ENCODE data around the gene KRT6A. TPM values are rescaled to one million over a fixed set of nuclear protein-coding genes. Genes with fewer than 3 reads are reported as not detected.

Gene KRT6A
- total RNA-seq, 4 donors from 2014 or later, result 0.30 TPM; not detected in 3

GRCh38 chr12:52445876-52446275 lies 47.2 kb downstream of the KRT6A start:
- 52 to 65% methylated on average over 3 of the region's 3 CpGs for WGBS, 2 donors
- TF ChIP-seq POLR2A (IDR thresholded peaks at IDR 0.05) (no peak), EP300 (IDR thresholded peaks at IDR 0.05) (no peak)
- TF ChIP-seq, protein P1, sequence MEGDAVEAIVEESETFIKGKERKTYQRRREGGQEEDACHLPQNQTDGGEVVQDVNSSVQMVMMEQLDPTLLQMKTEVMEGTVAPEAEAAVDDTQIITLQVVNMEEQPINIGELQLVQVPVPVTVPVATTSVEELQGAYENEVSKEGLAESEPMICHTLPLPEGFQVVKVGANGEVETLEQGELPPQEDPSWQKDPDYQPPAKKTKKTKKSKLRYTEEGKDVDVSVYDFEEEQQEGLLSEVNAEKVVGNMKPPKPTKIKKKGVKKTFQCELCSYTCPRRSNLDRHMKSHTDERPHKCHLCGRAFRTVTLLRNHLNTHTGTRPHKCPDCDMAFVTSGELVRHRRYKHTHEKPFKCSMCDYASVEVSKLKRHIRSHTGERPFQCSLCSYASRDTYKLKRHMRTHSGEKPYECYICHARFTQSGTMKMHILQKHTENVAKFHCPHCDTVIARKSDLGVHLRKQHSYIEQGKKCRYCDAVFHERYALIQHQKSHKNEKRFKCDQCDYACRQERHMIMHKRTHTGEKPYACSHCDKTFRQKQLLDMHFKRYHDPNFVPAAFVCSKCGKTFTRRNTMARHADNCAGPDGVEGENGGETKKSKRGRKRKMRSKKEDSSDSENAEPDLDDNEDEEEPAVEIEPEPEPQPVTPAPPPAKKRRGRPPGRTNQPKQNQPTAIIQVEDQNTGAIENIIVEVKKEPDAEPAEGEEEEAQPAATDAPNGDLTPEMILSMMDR (IDR thresholded peaks at IDR 0.05), result no peak
- no peak overlapping the region for H3K27ac ChIP-seq
- DNase-seq (ENCODE audit: low spot score in 2 of 2), result no peak
- H3K9me3 ChIP-seq, result no peaks in the 10 kb centered on the region
- peaks cover 0 to 3% of the 10 kb centered on the region in 2 donors for H3K27me3 ChIP-seq
- H3K4me1 ChIP-seq, result peaks cover 0 to 4% (median 0%) of the 10 kb centered on the region in 4 donors
- H3K4me3 ChIP-seq, result no peak overlapping the region
- no peaks in the 10 kb centered on the region for H3K36me3 ChIP-seq

- TF ChIP-seq EP300 (IDR thresholded peaks at IDR 0.05) (no peak), POLR2A (IDR thresholded peaks at IDR 0.05) (no peak)
- TF ChIP-seq, protein P1 (IDR thresholded peaks at IDR 0.05), result no peak
- Histone ChIP-seq H3K4me3 (no peak overlapping the region), H3K4me1 (peaks cover 0 to 4% (median 0%) of the 10 kb centered on the region in 4 donors), H3K27ac (no peak overlapping the region), H3K9me3 (no peaks in the 10 kb centered on the region), H3K27me3 (peaks cover 0 to 3% of the 10 kb centered on the region in 2 donors), H3K36me3 (no peaks in the 10 kb centered on the region)
- DNase-seq (ENCODE audit: low spot score in 2 of 2), result no peak
- WGBS, 2 donors, result 71 to 76% methylated on average over 10 of the region's 10 CpGs
These were observed 48.1 kb downstream of the KRT6A start for GRCh38 chr12:52444647-52445595.

DNA sequence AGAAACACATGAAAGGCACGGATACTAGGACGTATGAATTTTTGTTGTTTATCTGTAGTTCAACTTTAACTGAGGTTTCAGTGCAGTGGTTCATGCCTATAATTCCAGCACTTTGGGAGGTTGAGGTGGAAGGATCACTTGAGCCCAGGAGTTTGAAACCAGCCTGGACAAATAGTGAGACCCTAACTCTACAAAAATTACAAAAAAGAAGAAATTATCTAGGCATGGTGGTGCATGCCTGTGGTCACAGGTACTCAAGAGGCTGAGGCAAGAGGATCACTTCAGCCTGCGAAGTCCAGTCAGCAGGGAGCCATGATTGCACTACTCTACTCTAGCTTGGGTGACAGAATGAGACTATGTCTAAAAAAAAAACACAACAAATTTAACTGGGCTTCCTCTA lies 49.1 kb downstream of the KRT6A start:
- no peak overlapping the region for H3K27ac ChIP-seq
- H3K4me1 ChIP-seq, result peaks cover 0 to 4% (median 0%) of the 10 kb centered on the region in 4 donors
- no peak overlapping the region for H3K4me3 ChIP-seq
- TF ChIP-seq EP300 (IDR thresholded peaks at IDR 0.05) (no peak), POLR2A (IDR thresholded peaks at IDR 0.05) (no peak)
- TF ChIP-seq, protein P1 (IDR thresholded peaks at IDR 0.05), result no peak
- no peak for DNase-seq (ENCODE audit: low spot score in 2 of 2)
- H3K27me3 ChIP-seq, result peaks cover 0 to 3% of the 10 kb centered on the region in 2 donors
- no peaks in the 10 kb centered on the region for H3K9me3 ChIP-seq
- WGBS, 2 donors, result 91% methylated on average over 3 of the region's 3 CpGs
- no peaks in the 10 kb centered on the region for H3K36me3 ChIP-seq

DNA sequence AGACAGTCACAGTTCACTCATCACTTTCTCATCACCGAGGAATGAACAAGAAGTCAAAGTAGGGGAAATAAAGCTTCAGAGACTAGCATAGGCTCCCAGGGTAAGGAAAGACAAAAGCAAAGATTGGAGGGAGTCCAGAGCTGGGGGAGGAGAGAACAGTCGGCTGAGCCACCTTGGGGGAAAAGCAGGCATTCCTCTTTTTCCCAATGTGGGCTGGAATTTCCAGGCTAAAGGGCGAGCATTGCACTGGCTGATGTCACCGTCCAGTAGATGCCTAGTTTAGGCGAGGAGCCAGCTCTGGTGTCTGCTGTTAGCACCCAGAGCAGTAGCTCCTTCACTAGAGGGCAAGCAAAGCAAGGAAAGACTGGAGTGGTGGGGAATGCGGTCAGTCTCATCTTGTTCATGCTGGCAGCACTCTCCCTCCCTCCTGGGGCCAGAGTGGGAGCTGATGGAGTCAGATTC lies 50.4 kb downstream of the KRT6A start:
- Histone ChIP-seq H3K27ac (no peak overlapping the region), H3K36me3 (no peaks in the 10 kb centered on the region), H3K4me3 (no peak overlapping the region), H3K4me1 (peaks cover 0 to 4% (median 0%) of the 10 kb centered on the region in 4 donors), H3K9me3 (no peaks in the 10 kb centered on the region), H3K27me3 (peaks cover 0 to 3% of the 10 kb centered on the region in 2 donors)
- TF ChIP-seq, protein P1 (IDR thresholded peaks at IDR 0.05), result no peak
- TF ChIP-seq POLR2A (IDR thresholded peaks at IDR 0.05) (no peak), EP300 (IDR thresholded peaks at IDR 0.05) (no peak)
- 14 to 25% methylated on average over 6 of the region's 6 CpGs for WGBS, 2 donors
- DNase-seq (ENCODE audit: low spot score in 2 of 2), result no peak

GRCh38 chr12:52441320-52441911 lies 51.6 kb downstream of the KRT6A start:
- no peaks in the 10 kb centered on the region for H3K27me3 ChIP-seq
- WGBS, 2 donors, result 62 to 65% methylated on average over 9 of the region's 9 CpGs
- no peaks in the 10 kb centered on the region for H3K9me3 ChIP-seq
- TF ChIP-seq POLR2A (IDR thresholded peaks at IDR 0.05) (no peak), EP300 (IDR thresholded peaks at IDR 0.05) (no peak)
- TF ChIP-seq, protein P1 (IDR thresholded peaks at IDR 0.05), result no peak
- no peak overlapping the region for H3K4me3 ChIP-seq
- H3K27ac ChIP-seq, result no peak overlapping the region
- DNase-seq (ENCODE audit: low spot score in 2 of 2), result no peak
- peaks cover 0 to 4% (median 0%) of the 10 kb centered on the region in 4 donors for H3K4me1 ChIP-seq
- H3K36me3 ChIP-seq, result no peaks in the 10 kb centered on the region
